Right ventricle myocardium superior (tissue), 1 donor: ENCODE measurements around the gene PTF1A. TPM values are rescaled to one million over a fixed set of nuclear protein-coding genes. Genes with fewer than 3 reads are reported as not detected.

Source experiments
- ATAC-seq: fragments of 200-7000 bp; cut with Tn5 transposase; one replicate; pipeline ENCODE4 v1.9.1; 2020; ENCODE audit warnings: mild to moderate bottlenecking; ENCODE audit not compliant: poor library complexity
- DNase-seq: peaks from one replicate; pipeline ENCODE4 v3.0.0-alpha.2; 2020
- intact Hi-C: fragments of 100-400 bp; cut with DNase I; formaldehyde crosslinking; loops from one replicate; pipeline ENCODE4 v1.11.2; 2022
- total RNA-seq: library from RNA; stranded (reverse); fragmentation: NEBNext Ultra II Directional; extraction: Animal tissue kit (Norgen Biotek cat#: 25700); gene quantifications from one replicate; pipeline ENCODE4 v1.2.1, GENCODE V29; 2021
- donor health status: DM: no; HTN: yes; CAD: no; lungs with severe emphysema.

The PTF1A gene
- total RNA-seq, 1 donor from 2014 or later: not detected

- intact Hi-C loops: no loop called here
- DNase-seq (no peak), ATAC-seq (no peak)
Observed at GRCh38 chr10:23174977-23175512, 17.1 kb upstream of the PTF1A start.

DNA sequence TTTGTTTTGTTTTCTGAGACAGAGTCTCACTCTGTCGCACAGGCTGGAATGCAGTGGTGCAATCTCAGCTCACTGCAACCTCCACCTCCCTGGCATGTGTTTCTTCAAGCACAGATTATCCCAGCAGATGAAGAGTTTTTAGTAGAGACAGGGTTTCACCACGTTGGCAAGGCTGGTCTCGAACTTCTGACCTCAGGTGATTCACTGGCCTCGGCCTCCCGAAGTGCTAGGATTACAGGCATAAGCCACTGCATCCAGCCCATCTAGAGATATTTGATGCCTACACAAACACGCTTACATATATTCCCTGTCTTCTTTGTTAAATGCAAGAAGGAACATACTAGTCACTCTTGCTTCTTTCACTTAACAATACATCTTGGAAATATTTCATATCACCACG, 5.9 kb upstream of the PTF1A start:
- no peak for DNase-seq
- intact Hi-C loops: no loop called here

DNA sequence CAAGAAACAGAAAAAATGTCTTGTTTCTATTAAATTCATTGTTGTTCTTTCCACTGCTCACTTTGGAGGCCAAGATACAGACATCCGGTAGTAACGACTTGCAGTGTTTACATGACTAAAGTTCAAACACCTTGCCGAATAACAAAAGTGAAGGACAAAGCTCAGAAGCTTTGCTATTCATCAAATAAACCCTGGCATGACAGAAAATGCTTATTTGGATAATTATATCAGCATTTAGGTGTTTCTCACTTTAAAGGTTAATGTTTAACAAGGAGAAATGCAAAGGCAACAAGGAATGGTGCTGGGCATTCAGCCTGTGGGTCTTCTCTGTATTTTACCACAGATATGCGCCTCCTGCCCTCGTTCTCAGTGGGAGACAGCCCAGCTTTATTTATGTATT, 5.4 kb upstream of the PTF1A start:
- intact Hi-C loops: no loop called here
- DNase-seq: no peak
- ATAC-seq: no peak

More for the DNA sequence above, 5.9 kb upstream of the PTF1A start:
- ATAC-seq: no peak

DNA sequence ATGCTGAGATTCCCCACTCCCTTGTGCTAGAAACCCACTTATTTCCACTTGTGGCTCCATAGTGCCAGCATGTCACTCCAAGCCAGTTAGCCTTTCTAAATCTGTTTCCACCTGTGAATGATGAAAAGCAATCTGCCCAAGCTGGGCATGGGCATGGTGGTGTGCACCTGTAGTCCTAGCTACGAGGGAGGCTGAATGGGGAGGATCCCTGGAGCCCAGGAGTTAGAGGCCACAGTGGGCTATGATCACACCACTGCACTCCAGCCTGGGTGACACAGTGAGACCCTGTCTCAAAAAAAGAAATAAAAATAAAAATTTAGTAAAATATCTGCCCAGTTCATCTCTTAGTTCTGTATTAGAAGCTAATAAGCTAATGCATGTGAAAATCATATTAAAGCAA, 5.0 kb upstream of the PTF1A start:
- intact Hi-C loops: no loop called here
- DNase-seq (no peak), ATAC-seq (no peak)

GRCh38 chr10:23189024-23189423, 3.1 kb upstream of the PTF1A start:
- DNase-seq: no peak
- intact Hi-C loops: no loop called here
- ATAC-seq: no peak

DNA sequence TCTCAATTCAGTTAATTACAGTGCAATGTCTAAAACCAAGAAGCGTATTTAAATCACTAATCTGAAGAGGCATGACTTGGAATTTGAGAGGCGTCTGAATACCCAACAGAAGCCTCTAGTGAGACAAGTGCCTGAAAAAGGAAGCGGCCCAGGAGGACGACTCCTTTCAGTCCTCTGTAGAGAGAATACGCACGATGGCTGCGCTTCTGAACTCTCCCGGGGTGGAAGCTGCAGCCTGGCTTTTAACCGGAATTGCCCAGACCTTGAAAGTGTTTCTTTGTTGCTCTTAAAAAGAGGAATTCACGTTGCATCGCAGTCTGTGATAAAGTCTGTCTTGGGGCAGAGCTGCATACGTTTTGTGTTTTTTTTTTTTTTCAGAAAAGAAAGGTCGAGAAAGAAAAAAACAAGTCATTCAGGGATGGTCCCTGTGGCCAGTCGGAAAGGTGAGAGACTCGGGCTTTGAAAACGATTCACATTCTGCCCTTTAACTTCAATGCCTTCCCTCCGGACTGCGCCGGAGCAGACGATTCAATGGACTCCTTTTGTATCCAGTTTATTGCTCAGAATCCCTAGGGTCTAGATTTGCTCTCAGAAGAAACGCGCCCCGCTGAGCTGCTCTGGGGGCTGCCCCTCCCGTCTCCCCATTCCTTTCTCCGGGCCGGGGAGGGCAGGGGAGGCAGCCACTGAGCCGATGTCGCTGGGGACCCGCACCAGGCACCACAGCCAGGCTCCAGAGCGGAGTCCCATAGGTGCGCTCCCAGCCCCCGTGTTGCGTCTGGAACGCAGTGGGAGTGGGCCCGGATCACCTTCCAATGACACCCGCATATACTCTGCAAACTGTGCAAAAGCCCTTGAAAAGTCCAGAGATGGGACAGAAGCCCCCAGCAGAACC, 994 bp upstream of the PTF1A start:
- ATAC-seq (no peak), DNase-seq (no peak)
- intact Hi-C loops: no loop called here

DNA sequence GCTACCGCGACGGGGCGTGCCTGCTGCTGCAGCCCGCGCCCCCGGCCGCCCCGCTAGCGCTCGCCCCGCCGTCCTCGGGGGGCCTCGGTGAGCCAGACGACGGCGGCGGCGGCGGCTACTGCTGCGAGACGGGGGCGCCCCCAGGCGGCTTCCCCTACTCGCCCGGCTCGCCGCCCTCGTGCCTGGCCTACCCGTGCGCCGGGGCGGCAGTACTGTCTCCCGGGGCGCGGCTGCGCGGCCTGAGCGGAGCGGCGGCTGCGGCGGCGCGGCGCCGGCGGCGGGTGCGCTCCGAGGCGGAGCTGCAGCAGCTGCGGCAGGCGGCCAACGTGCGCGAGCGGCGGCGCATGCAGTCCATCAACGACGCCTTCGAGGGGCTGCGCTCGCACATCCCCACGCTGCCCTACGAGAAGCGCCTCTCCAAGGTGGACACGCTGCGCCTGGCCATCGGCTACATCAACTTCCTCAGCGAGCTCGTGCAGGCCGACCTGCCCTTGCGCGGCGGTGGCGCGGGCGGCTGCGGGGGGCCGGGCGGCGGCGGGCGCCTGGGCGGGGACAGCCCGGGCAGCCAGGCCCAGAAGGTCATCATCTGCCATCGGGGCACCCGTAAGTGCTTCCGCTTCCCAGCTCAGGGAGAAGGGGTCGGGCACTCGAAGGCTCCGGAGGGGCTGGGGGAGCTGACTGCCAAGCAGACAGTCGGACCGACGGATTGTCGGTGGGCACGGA, 761 bp downstream of the PTF1A start:
- no peak for ATAC-seq
- intact Hi-C loops: no loop called here
- no peak for DNase-seq

DNA sequence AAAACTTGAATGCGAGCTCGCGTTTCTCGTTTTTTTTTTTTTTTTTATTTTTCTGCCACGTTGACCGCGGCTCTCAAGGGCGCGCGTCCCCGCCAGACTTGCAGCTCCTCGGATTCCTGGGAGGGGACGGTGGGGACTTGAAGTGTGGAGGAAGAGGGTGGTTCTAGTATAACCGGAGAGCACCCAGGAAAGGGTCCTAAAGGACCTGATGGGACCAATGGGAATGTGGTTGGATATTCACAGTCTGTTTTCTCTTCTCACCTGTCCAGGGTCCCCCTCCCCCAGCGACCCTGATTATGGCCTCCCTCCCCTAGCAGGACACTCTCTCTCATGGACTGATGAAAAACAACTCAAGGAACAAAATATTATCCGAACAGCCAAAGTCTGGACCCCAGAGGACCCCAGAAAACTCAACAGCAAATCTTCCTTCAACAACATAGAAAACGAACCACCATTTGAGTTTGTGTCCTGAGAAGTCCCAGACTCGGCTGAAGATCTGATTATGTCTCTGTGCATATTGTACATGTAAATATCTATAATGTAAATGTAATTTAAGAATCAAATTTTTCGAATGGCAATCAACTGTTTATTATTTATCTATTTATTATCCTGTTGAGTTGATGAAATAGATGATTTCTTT, 1.4 kb downstream of the PTF1A start:
- DNase-seq (no peak), ATAC-seq (no peak)
- intact Hi-C loops: no loop called here

DNA sequence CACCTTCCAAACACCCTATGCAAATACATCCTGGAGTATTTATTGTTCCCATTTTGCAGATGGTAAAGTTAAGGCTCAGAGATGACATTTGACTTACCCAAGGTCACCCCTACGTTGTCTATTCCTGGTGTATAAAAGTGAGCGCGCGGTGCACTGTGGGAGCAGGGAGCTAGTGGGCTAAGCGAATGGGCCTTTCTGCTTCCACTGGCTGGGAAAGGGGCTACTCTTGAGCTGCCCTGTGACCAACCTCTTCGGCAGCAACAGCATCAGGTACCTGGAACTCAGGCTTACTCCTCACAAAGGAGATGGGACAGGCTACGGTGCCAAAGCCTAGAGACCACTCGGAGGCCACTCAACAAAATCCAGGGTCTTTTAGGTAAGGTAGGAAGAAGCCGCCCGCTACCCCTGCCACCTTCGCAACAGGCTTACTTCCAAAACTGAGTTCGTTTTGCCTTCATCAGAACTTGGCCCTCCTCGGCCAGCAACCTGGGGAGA, 2.4 kb downstream of the PTF1A start:
- intact Hi-C loops: no loop called here
- DNase-seq: no peak
- no peak for ATAC-seq

- no peak for DNase-seq
- intact Hi-C loops: no loop called here
- ATAC-seq: no peak
Observed at GRCh38 chr10:23194966-23195845, 3.1 kb downstream of the PTF1A start.

DNA sequence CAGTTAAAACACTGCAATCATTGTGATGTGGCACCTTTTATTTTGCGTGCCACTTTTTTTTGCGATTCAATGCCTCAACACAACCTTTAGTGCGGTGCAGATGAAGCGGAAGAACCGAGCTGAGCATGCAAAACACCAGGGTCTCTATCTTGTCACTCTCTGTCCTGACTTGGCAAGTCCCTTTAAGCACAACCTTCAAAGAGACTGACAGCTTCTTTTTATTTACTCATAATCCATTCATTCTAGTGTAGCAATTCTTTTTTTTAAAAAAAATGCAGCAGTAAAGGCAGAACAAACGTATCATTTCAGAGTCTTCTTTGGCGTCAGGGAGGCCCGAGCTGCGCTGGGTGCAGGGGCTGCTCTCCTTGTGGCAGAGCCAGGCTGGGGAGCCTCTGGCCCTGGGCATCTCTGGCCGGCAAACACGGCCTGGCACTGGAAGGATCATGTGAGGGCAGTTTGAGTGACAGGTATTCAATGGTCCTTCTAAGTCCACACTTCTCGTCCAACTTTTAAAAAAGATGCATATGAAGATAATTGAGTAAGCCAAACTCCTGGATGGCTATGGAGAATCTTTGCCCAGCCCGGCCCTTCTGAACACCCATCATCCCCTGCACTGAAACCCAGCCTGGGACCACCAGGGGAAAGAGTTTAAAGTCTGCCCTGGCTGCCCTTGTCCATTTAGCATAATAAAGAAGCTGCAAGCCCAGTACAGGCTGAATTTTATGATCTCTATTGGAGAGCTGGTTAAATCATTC, 3.9 kb downstream of the PTF1A start:
- intact Hi-C loops: no loop called here
- DNase-seq (no peak), ATAC-seq (no peak)

GRCh38 chr10:23196915-23197314, 4.8 kb downstream of the PTF1A start:
- intact Hi-C loops: no loop called here
- DNase-seq (no peak), ATAC-seq (no peak)

GRCh38 chr10:23197416-23197861, 5.3 kb downstream of the PTF1A start:
- DNase-seq (no peak), ATAC-seq (no peak)
- intact Hi-C loops: no loop called here

GRCh38 chr10:23198610-23198939, 6.5 kb downstream of the PTF1A start:
- intact Hi-C loops: no loop called here

GRCh38 chr10:23198940-23199767, 7.0 kb downstream of the PTF1A start:
- ATAC-seq: no peak
- no peak for DNase-seq
- intact Hi-C loops: no loop called here

More at GRCh38 chr10:23198610-23198939, 6.5 kb downstream of the PTF1A start:
- no peak for DNase-seq
- ATAC-seq: no peak

DNA sequence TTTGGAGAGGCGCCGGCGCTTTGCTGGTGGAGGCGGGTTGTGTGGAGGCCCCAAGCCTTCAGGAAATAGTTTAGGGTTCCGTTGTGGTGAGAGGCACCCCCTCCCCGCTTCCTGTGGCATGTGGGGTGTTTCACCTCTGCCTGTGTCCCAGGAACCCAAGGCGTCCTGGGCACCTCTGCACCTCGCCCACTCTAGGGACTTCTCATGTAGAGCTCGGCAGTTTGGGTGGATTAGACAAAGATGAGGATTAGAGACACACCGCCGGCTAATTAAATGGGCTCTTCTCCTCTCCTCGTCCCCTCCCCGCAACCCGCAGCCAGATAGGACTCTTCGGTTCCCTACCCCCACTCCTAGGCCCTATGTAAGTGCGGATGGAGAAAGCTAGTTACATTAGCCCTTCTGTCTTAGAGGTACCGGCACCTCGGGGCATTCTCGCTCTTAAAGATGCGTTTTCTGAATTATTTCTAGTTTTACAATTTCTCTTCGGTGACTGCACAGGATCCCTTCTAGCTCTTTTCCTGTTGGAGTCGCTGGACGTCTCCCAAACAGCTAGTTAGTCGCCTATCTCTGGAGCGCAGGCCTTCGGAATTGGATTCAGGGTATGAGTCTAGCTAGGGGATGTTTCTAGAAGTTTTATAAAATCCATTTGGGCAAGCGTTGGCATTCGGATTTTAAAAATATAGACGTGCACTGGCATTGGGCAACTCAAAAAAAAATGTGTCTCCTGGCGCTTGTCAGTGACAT, 7.8 kb downstream of the PTF1A start:
- ATAC-seq: no peak
- intact Hi-C loops: no loop called here
- no peak for DNase-seq
